ENCODE data around the gene TIAM1. TPM values are rescaled to one million over a fixed set of nuclear protein-coding genes. Genes with fewer than 3 reads are reported as not detected.

TIAM1 gene
- total RNA-seq, 6 donors from 2014 or later: 13.4 to 32.1 (median 19.5) TPM

DNA sequence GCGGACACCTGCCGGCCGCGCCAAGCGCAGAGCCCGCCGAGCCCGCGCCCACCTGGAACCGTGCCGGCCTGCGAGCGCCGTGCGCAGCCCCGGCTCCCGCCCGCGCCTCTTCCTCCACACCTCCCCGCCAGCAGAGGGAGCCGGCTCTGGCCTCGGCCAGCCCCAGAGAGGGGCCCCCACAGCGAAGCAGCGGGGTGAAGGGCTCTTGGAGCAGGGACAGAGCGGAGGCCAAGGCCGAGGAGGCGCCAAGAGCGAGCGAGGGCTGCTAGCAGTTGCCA lies 255.6 kb downstream of the TIAM1 start:
- ATAC-seq (ENCODE audit: low FRiP score in 2 of 2) (no peak), DNase-seq (peak in 1 of 2 donors; percentile 83)
- H3K27me3 ChIP-seq: no peaks in the 10 kb centered on the region
- H3K4me1 ChIP-seq: peaks cover 0 to 4% (median 3%) of the 10 kb centered on the region in 4 donors
- H3K4me3 ChIP-seq: no peak overlapping the region
- no peak overlapping the region for H3K27ac ChIP-seq
- WGBS, 2 donors: 90 to 95% methylated on average over 23 to 27 of the region's 29 CpGs
- H3K36me3 ChIP-seq: no peaks in the 10 kb centered on the region
- H3K9me3 ChIP-seq: no peaks in the 10 kb centered on the region
- TF ChIP-seq POLR2A (IDR thresholded peaks at IDR 0.05) (no peak), POLR2AphosphoS5 (IDR thresholded peaks at IDR 0.05) (no peak), EP300 (IDR thresholded peaks at IDR 0.05) (no peak)
- TF ChIP-seq, protein P1, sequence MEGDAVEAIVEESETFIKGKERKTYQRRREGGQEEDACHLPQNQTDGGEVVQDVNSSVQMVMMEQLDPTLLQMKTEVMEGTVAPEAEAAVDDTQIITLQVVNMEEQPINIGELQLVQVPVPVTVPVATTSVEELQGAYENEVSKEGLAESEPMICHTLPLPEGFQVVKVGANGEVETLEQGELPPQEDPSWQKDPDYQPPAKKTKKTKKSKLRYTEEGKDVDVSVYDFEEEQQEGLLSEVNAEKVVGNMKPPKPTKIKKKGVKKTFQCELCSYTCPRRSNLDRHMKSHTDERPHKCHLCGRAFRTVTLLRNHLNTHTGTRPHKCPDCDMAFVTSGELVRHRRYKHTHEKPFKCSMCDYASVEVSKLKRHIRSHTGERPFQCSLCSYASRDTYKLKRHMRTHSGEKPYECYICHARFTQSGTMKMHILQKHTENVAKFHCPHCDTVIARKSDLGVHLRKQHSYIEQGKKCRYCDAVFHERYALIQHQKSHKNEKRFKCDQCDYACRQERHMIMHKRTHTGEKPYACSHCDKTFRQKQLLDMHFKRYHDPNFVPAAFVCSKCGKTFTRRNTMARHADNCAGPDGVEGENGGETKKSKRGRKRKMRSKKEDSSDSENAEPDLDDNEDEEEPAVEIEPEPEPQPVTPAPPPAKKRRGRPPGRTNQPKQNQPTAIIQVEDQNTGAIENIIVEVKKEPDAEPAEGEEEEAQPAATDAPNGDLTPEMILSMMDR (IDR thresholded peaks at IDR 0.05): no peak

DNA sequence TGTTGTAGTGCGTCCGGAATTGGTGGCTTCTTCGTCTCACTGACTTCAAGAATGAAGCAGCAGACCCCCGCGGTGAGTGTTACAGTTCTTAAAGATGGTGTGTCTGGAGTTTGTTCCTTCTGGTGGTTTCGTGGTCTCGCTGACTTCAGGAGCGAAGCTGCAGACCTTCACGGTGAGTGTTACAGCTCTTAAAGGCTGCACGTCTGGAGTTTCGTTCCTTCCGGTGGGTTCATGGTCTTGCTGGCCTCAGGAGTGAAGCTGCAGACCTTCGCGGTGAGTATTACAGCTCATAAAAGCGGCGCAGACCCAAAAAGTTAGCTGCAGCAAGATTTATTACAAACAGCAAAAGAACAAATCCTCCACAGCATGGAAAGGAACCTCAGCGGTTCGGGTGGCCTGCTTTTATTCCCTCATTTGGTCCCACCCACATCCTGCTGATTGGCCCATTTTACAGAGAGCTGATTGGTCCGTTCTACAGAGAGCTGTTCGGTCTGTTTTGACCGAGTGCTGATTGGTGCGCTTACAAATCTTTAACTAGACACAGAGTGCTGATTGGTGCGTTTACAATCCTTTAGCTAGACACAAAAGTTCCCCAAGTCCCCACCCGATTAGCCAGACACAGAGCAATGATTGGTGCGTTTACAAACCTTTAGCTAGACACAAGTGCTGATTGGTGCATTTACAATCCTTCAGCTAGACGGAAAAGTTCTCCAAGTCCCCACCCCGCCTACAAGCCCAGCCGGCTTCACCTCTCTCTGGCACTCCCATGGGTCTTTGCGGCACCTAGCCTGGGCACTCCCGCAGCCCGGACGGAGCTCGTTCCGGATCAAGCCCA lies 256.2 kb downstream of the TIAM1 start:
- no peak for TF ChIP-seq EP300 (IDR thresholded peaks at IDR 0.05)
- no peak for TF ChIP-seq POLR2A (IDR thresholded peaks at IDR 0.05)
- TF ChIP-seq, protein P1 (IDR thresholded peaks at IDR 0.05): no peak
- no peak for TF ChIP-seq POLR2AphosphoS5 (IDR thresholded peaks at IDR 0.05)
- Histone ChIP-seq H3K4me1 (peaks cover 0 to 4% (median 3%) of the 10 kb centered on the region in 4 donors), H3K4me3 (no peak overlapping the region), H3K27me3 (no peaks in the 10 kb centered on the region), H3K27ac (no peak overlapping the region), H3K9me3 (no peaks in the 10 kb centered on the region), H3K36me3 (no peaks in the 10 kb centered on the region)
- 78 to 91% methylated on average over 26 to 31 of the region's 34 CpGs for WGBS, 2 donors
- ATAC-seq (ENCODE audit: low FRiP score in 2 of 2) (no peak), DNase-seq (no peak)

DNA sequence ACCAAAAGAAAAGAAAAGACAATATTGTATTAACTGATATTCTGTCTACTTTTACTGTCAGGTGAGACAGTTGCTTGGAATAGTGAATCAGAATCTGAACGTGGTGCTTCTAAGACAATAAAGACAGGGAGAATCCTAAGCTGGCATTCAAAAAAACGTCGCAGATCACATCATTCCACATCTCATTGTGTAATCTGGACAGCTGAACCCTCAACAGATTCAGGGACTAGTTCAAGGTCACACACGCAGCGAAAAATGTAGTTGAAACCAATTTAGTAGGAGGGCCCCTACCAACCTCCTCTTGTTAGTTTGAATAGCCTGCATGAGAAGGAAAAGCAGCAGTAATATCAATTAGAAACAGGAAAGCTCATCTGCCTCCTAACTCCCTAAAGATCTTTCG lies 259.4 kb downstream of the TIAM1 start:
- TF ChIP-seq POLR2AphosphoS5 (IDR thresholded peaks at IDR 0.05): no peak
- TF ChIP-seq POLR2A (IDR thresholded peaks at IDR 0.05): no peak
- no peak for TF ChIP-seq EP300 (IDR thresholded peaks at IDR 0.05)
- TF ChIP-seq, protein P1 (IDR thresholded peaks at IDR 0.05): no peak
- Histone ChIP-seq H3K9me3 (no peaks in the 10 kb centered on the region), H3K4me1 (peaks cover 0 to 4% (median 3%) of the 10 kb centered on the region in 4 donors), H3K27me3 (no peaks in the 10 kb centered on the region), H3K27ac (no peak overlapping the region), H3K4me3 (no peak overlapping the region), H3K36me3 (no peaks in the 10 kb centered on the region)
- no peak for ATAC-seq (ENCODE audit: low FRiP score in 2 of 2)
- no peak for DNase-seq
- WGBS, 2 donors: 85 to 86% methylated on average over 6 of the region's 6 CpGs

DNA sequence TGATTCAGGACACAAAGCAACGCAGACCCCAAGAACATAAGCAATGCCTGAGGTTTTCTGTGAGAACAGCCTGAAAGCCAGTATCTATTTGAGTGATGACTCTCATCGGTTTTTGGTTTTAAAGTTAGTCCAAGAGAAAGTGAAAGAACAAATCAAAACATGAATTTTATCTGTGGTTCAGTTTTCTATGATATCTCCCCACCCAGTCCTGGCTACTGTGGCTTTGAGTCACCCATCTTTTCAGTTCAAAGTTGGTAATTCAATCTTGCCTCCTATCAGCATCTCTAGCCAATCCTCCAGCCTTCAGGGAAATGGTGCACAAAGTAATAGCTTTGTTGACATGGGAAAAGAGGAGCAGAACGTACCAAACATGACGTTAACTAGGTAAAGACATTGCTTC lies 265.3 kb downstream of the TIAM1 start:
- H3K4me1 ChIP-seq: no peaks in the 10 kb centered on the region
- no peak overlapping the region for H3K27ac ChIP-seq
- no peaks in the 10 kb centered on the region for H3K27me3 ChIP-seq
- H3K9me3 ChIP-seq: no peaks in the 10 kb centered on the region
- TF ChIP-seq POLR2AphosphoS5 (IDR thresholded peaks at IDR 0.05): no peak
- TF ChIP-seq, protein P1 (IDR thresholded peaks at IDR 0.05): no peak
- no peak for TF ChIP-seq EP300 (IDR thresholded peaks at IDR 0.05)
- no peak for TF ChIP-seq POLR2A (IDR thresholded peaks at IDR 0.05)
- ATAC-seq (ENCODE audit: low FRiP score in 2 of 2) (peak in 1 of 2 donors; percentile 86), DNase-seq (no peak)
- H3K36me3 ChIP-seq: no peaks in the 10 kb centered on the region
- no peak overlapping the region for H3K4me3 ChIP-seq
- WGBS, 2 donors: 50 to 57% methylated on average over 4 of the region's 4 CpGs

GRCh38 chr21:31078216-31078615 lies 265.8 kb downstream of the TIAM1 start:
- WGBS, 2 donors: 91 to 96% methylated on average over 4 of the region's 4 CpGs
- no peak for DNase-seq

More at GRCh38 chr21:31078216-31078615, 265.8 kb downstream of the TIAM1 start:
- Histone ChIP-seq H3K4me1 (no peaks in the 10 kb centered on the region), H3K4me3 (no peak overlapping the region), H3K36me3 (no peaks in the 10 kb centered on the region), H3K9me3 (no peaks in the 10 kb centered on the region), H3K27ac (no peak overlapping the region), H3K27me3 (no peaks in the 10 kb centered on the region)
- ATAC-seq (ENCODE audit: low FRiP score in 2 of 2): no peak
- TF ChIP-seq, protein P1 (IDR thresholded peaks at IDR 0.05): no peak
- TF ChIP-seq POLR2A (IDR thresholded peaks at IDR 0.05): no peak
- TF ChIP-seq POLR2AphosphoS5 (IDR thresholded peaks at IDR 0.05): no peak
- no peak for TF ChIP-seq EP300 (IDR thresholded peaks at IDR 0.05)
